Fibroblast of lung (primary cell): ENCODE data around the gene TLL2. TPM values are rescaled to one million over a fixed set of nuclear protein-coding genes. Genes with fewer than 3 reads are reported as not detected.

ENCODE experiments used
- DNase-seq, 2 donors: peaks; one replicate each; pipeline versions ENCODE4 v3.0.0 to v3.0.0-alpha.2; 2010; ENCODE audit warnings: low read depth in 2 of 2
- H2AFZ ChIP-seq: 2 replicates; pipeline ENCODE4 v1.5.1; 2012; ENCODE audit warnings: low read length, control low read depth, inconsistent platforms
- H3K27ac ChIP-seq: 2 replicates; pipeline ENCODE4 v1.5.1; 2011; ENCODE audit warnings: low read length, control low read depth; ENCODE audit not compliant: insufficient read depth
- H3K27me3 ChIP-seq: 2 replicates; pipeline ENCODE4 v1.5.1; 2011; ENCODE audit warnings: mild to moderate bottlenecking, low read length; ENCODE audit not compliant: control insufficient read depth, insufficient read depth
- H3K36me3 ChIP-seq: 2 replicates; pipeline ENCODE4 v1.5.1; 2011; ENCODE audit warnings: low read length; ENCODE audit not compliant: control insufficient read depth, insufficient read depth
- H3K4me1 ChIP-seq: 2 replicates; pipeline ENCODE4 v1.5.1; 2011; ENCODE audit warnings: low read length; ENCODE audit not compliant: control insufficient read depth, insufficient read depth; ENCODE audit errors: extremely low read depth
- H3K4me2 ChIP-seq: 2 replicates; pipeline ENCODE4 v1.5.1; 2011; ENCODE audit warnings: low read length, control low read depth; ENCODE audit not compliant: insufficient read depth; ENCODE audit errors: extremely low read depth
- H3K4me3 ChIP-seq, 4 experiments: fragments of 200-600 bp in 1 of 4; sonication (generic) in 1 of 4; replicated peaks in 1 of 4; 2 replicates each; pipeline ENCODE4 v1.5.1; 2011 to 2016; ENCODE audit warnings: low read length in 4 of 4, low read depth in 3 of 4, mild to moderate bottlenecking in 3 of 4, control low read depth in 2 of 4, inconsistent platforms in 1 of 4, mixed read lengths in 1 of 4; ENCODE audit not compliant: insufficient read depth in 1 of 4; ENCODE audit errors: control extremely low read depth in 1 of 4
- H3K79me2 ChIP-seq: 2 replicates; pipeline ENCODE4 v1.5.1; 2012; ENCODE audit warnings: mild to moderate bottlenecking, low read length, inconsistent platforms; ENCODE audit not compliant: control insufficient read depth, insufficient read depth
- H3K9ac ChIP-seq: 2 replicates; pipeline ENCODE4 v1.5.1; 2011; ENCODE audit warnings: mild to moderate bottlenecking, low read length, control low read depth; ENCODE audit not compliant: insufficient read depth
- H3K9me3 ChIP-seq: 2 replicates; pipeline ENCODE4 v1.5.1; 2012; ENCODE audit warnings: low read depth, low read length; ENCODE audit not compliant: control insufficient read depth, insufficient read depth
- H4K20me1 ChIP-seq: 2 replicates; pipeline ENCODE4 v1.5.1; 2011; ENCODE audit warnings: low read length; ENCODE audit not compliant: control insufficient read depth, insufficient read depth; ENCODE audit errors: extremely low read depth
- EZH2 ChIP-seq: IDR thresholded peaks from 2 replicates; pipeline ENCODE4 v1.5.1; 2012; ENCODE audit warnings: low read length, control low read depth, mild to moderate bottlenecking; ENCODE audit errors: missing control alignments
- polyA plus RNA-seq, 2 donors: library from polyadenylated mRNA; depleted of rRNA in 1 of 2; stranded (reverse) in 1 of 2; unstranded in 1 of 2; fragments of >200 nt; gene quantifications; 2 replicates each; pipeline ENCODE4 v1.2.1, GENCODE V29; 2011 to 2012; ENCODE audit warnings: missing spikeins in 1 of 2
- total RNA-seq: library from RNA; depleted of rRNA; stranded (reverse); fragments of >200 nt; gene quantifications from 2 replicates; pipeline ENCODE4 v1.2.1, GENCODE V29; 2014
- TF ChIP-seq, protein P1 (sequence below), 2 donors: IDR thresholded peaks in 1 of 2; conservative IDR thresholded peaks in 1 of 2; 1 replicate in 1 of 2; 2 replicates in 1 of 2; pipeline ENCODE4 v1.5.1; 2011 to 2012; ENCODE audit warnings: low read length in 2 of 2, control low read depth in 1 of 2, inconsistent platforms in 1 of 2, low read depth in 1 of 2, mild to moderate bottlenecking in 1 of 2

Gene TLL2
- total and polyA plus RNA-seq, 2 donors (not counting 1 experiment from before 2014, with no cell fraction given) = 0.05 to 0.17 TPM

DNA sequence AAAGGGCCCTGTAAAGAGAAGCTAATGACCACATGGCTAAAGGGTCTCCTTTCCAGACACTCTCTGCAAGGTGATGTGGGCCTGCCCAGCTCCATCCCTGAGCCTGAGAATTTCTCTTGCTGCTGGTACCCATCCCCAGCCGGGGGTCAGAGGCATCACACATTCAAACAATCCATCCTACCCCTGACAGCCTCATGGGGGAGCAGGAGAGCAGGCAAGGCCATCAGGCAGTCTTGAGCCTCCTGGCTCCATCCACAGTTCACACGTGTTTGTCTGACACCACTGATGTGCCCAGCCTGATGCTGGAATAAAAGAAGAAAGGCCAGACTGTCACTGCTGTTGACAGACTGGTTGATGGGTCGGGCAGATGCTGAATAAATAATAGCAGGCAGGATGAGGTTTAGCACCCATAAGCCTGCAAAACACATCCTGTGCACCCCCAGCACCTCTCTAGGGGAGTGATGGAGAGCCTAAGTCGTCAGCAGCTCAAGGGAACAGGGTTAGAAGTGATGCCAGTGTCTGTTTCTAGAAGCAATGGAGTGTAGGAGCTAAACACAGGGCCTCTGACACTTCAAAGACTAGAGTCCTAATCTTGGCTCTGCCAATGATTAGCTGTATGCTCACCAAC, 43.5 kb downstream of the TLL2 start:
- Histone ChIP-seq H3K27me3 (no peaks in the 10 kb centered on the region), H3K36me3 (no peaks in the 10 kb centered on the region), H3K9me3 (no peaks in the 10 kb centered on the region), H3K4me3 (no peak overlapping the region), H3K79me2 (no peaks in the 10 kb centered on the region), H2AFZ (no peak overlapping the region), H3K27ac (no peak overlapping the region), H3K9ac (no peak overlapping the region), H4K20me1 (no peaks in the 10 kb centered on the region), H3K4me1 (no peaks in the 10 kb centered on the region), H3K4me2 (no peak overlapping the region)
- DNase-seq = peak; percentile 17 to 22
- TF ChIP-seq, protein P1, sequence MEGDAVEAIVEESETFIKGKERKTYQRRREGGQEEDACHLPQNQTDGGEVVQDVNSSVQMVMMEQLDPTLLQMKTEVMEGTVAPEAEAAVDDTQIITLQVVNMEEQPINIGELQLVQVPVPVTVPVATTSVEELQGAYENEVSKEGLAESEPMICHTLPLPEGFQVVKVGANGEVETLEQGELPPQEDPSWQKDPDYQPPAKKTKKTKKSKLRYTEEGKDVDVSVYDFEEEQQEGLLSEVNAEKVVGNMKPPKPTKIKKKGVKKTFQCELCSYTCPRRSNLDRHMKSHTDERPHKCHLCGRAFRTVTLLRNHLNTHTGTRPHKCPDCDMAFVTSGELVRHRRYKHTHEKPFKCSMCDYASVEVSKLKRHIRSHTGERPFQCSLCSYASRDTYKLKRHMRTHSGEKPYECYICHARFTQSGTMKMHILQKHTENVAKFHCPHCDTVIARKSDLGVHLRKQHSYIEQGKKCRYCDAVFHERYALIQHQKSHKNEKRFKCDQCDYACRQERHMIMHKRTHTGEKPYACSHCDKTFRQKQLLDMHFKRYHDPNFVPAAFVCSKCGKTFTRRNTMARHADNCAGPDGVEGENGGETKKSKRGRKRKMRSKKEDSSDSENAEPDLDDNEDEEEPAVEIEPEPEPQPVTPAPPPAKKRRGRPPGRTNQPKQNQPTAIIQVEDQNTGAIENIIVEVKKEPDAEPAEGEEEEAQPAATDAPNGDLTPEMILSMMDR (conservative IDR thresholded peaks at IDR 0.05 in 1 of 2, IDR thresholded peaks at IDR 0.05 in 1 of 2; ENCODE audit: low read depth in 1 of 2, low read length in 2 of 2) = peak; percentile 36 to 51
- TF ChIP-seq EZH2 = no peak

DNA sequence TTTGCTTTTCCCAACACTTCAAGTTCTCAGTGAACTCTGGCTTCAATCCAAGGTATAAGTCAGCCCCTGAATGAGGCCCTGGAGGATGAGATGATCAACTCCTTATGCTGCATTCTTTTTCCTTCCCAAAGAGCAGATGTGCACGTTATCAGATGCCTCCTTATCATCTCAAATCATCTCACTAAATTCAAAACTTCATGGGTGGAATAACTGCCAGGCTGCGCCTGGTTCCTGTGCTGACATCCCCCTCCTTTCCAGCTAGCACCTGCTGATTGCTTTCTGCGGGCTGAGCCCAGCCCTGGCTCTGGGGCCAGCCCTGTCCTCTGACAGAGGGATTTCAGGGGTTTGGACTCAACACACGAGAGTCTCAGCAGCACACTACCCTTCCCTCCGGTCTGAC, 44.9 kb downstream of the TLL2 start:
- no peak overlapping the region for H3K9ac ChIP-seq
- H4K20me1 ChIP-seq = no peaks in the 10 kb centered on the region
- no peaks in the 10 kb centered on the region for H3K9me3 ChIP-seq
- H3K27ac ChIP-seq = no peak overlapping the region
- H2AFZ ChIP-seq = no peak overlapping the region
- DNase-seq = no peak
- no peaks in the 10 kb centered on the region for H3K36me3 ChIP-seq
- H3K4me3 ChIP-seq = no peak overlapping the region
- no peaks in the 10 kb centered on the region for H3K27me3 ChIP-seq
- TF ChIP-seq, protein P1 (conservative IDR thresholded peaks at IDR 0.05 in 1 of 2, IDR thresholded peaks at IDR 0.05 in 1 of 2; ENCODE audit: low read depth in 1 of 2, low read length in 2 of 2) = no peak
- no peak for TF ChIP-seq EZH2
- no peaks in the 10 kb centered on the region for H3K4me1 ChIP-seq
- no peak overlapping the region for H3K4me2 ChIP-seq
- H3K79me2 ChIP-seq = no peaks in the 10 kb centered on the region

DNA sequence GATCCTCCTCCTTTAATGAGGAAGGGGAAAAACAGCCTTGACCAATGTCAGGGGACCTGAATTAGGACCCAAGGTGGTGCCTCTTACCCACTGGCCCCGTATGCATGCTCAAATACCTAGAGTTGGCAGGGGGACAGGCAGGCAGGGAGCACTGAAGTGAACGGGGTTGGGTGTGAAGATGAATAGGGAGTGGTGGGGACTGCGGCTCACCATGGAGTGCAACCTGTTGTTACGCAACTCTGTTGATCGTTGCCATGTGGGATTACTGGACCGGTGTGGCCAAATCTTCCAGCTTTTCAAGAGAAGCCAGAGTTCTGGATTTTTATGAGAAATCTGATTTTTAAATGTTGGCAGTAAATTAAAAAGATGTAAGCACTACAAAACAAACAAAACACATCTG, 48.1 kb downstream of the TLL2 start:
- Histone ChIP-seq H2AFZ (no peak overlapping the region), H3K9me3 (no peaks in the 10 kb centered on the region), H3K4me1 (no peaks in the 10 kb centered on the region), H3K4me2 (no peak overlapping the region), H4K20me1 (no peaks in the 10 kb centered on the region), H3K36me3 (no peaks in the 10 kb centered on the region), H3K4me3 (no peak overlapping the region), H3K27me3 (no peaks in the 10 kb centered on the region), H3K27ac (no peak overlapping the region), H3K79me2 (no peaks in the 10 kb centered on the region), H3K9ac (no peak overlapping the region)
- TF ChIP-seq EZH2 = no peak
- TF ChIP-seq, protein P1 (conservative IDR thresholded peaks at IDR 0.05 in 1 of 2, IDR thresholded peaks at IDR 0.05 in 1 of 2; ENCODE audit: low read depth in 1 of 2, low read length in 2 of 2) = no peak
- no peak for DNase-seq
